K562 (cell line): Measurements from ENCODE around the gene SLC17A8. TPM values are rescaled to one million over a fixed set of nuclear protein-coding genes. Genes with fewer than 3 reads are reported as not detected.

Experiments used
- ATAC-seq: fragments of 200-7000 bp; cut with Tn5 transposase; 3 replicates; pipeline ENCODE4 v1.9.1; 2020; ENCODE audit warnings: moderate library complexity
- BruUV-seq: library from RNA; stranded (reverse); fragments of 400-500 nt; replicated peaks from 2 replicates; lab custom pipeline; 2021; lab: Mats Ljungman, UMichigan
- CTCF ChIA-PET: fragments of 300-600 bp; formaldehyde crosslinking; extraction: SDS; loops from one replicate; lab custom pipeline; 2021; ENCODE audit warnings: low intra/inter-chr PET ratio; lab: Yijun Ruan, JAX
- POLR2A ChIA-PET: fragments of 300-600, 350-650 bp; sonication (Branson Sonifier 250); formaldehyde crosslinking; extraction: SDS; loops from one replicate; lab custom pipeline; 2021; ENCODE audit warnings: antibody characterized with exemption, inconsistent platforms; lab: Yijun Ruan, JAX
- DNase-seq, 4 experiments: peaks; one replicate each; pipeline versions ENCODE4 v3.0.0 to v3.0.0-alpha.2; 2011 to 2018; ENCODE audit warnings: low spot score in 3 of 4, mixed read lengths in 3 of 4; ENCODE audit errors: extremely low read depth in 1 of 4
- FAIRE-seq: peaks from 2 replicates; lab custom pipeline; 2011; peaks lifted over from hg19 to GRCh38; lab: Jason Lieb, UNC
- H2AFZ ChIP-seq: 2 replicates; pipeline ENCODE4 v1.6.0; 2011; ENCODE audit warnings: low read depth, low read length, control low read depth, inconsistent platforms
- H3K27ac ChIP-seq: fragments of 200-600 bp; 3 replicates; pipeline ENCODE4 v1.8.0; 2011; ENCODE audit warnings: low read depth, mild to moderate bottlenecking, control low read depth, inconsistent platforms, low read length, moderate library complexity, mixed read lengths; ENCODE audit errors: extremely low read depth
- H3K27me3 ChIP-seq, 2 experiments: fragments of 300-600 bp in 1 of 2; 2 replicates in 1 of 2; 3 replicates in 1 of 2; pipeline versions ENCODE4 v1.6.0 to v1.8.0; 2011; ENCODE audit warnings: inconsistent platforms in 2 of 2, low read length in 2 of 2, mild to moderate bottlenecking in 1 of 2, mixed read lengths in 1 of 2, moderate library complexity in 1 of 2; ENCODE audit not compliant: control insufficient read depth in 2 of 2, insufficient read depth in 2 of 2
- H3K36me3 ChIP-seq: fragments of 300-600 bp; 3 replicates; pipeline ENCODE4 v1.8.0; 2011; ENCODE audit warnings: mild to moderate bottlenecking, low read length, inconsistent platforms; ENCODE audit not compliant: control insufficient read depth, insufficient read depth
- H3K4me1 ChIP-seq, 2 experiments: fragments of 200-600 bp in 1 of 2; replicated peaks in 1 of 2; 2 replicates in 1 of 2; 3 replicates in 1 of 2; pipeline versions ENCODE4 v1.5.1 to v1.8.0; 2011; ENCODE audit warnings: inconsistent platforms in 2 of 2, low read length in 2 of 2, mild to moderate bottlenecking in 1 of 2, mixed read lengths in 1 of 2, moderate library complexity in 1 of 2; ENCODE audit not compliant: control insufficient read depth in 2 of 2, insufficient read depth in 2 of 2
- H3K4me2 ChIP-seq: 2 replicates; pipeline ENCODE4 v1.6.1; 2011; ENCODE audit warnings: low read length, control low read depth, inconsistent platforms, mixed read lengths; ENCODE audit not compliant: insufficient read depth
- H3K4me3 ChIP-seq: fragments of 200-600 bp; sonication (generic), shearing (Covaris generic); 2 replicates; pipeline ENCODE4 v1.5.1; 2016; ENCODE audit warnings: control low read depth, inconsistent platforms
- H3K79me2 ChIP-seq: fragments of 200-600 bp; 3 replicates; pipeline ENCODE4 v1.8.0; 2011; ENCODE audit warnings: low read length, inconsistent platforms; ENCODE audit not compliant: control insufficient read depth, insufficient read depth
- H3K9ac ChIP-seq, 2 experiments: 2 replicates each; pipeline versions ENCODE4 v1.6.0 to v1.6.1; 2011; ENCODE audit warnings: low read depth in 2 of 2, low read length in 2 of 2, control low read depth in 1 of 2, inconsistent platforms in 1 of 2, mild to moderate bottlenecking in 1 of 2, mixed read lengths in 1 of 2; ENCODE audit not compliant: insufficient read depth in 1 of 2
- H3K9me1 ChIP-seq: one replicate; pipeline ENCODE4 v1.6.0; 2011; ENCODE audit warnings: inconsistent platforms, mild to moderate bottlenecking, low read length, moderate library complexity; ENCODE audit not compliant: control insufficient read depth, insufficient read depth
- H3K9me3 ChIP-seq: replicated peaks from 2 replicates; pipeline ENCODE4 v1.5.1; 2011; ENCODE audit warnings: low read depth, low read length, inconsistent platforms; ENCODE audit not compliant: control insufficient read depth, insufficient read depth
- H4K20me1 ChIP-seq: replicated peaks from 2 replicates; pipeline ENCODE4 v1.6.1; 2011; ENCODE audit warnings: low read length, inconsistent platforms, mixed read lengths; ENCODE audit not compliant: control insufficient read depth, insufficient read depth
- ARID2 ChIP-seq: fragments of 450-650 bp; IDR thresholded peaks from 2 replicates; pipeline ENCODE4 v1.6.1; 2017; ENCODE audit warnings: antibody characterized with exemption, mild to moderate bottlenecking
- CSDE1 ChIP-seq, 2 experiments: fragments of 450-650 bp; IDR thresholded peaks; 2 replicates each; pipeline ENCODE4 v1.6.1; 2016; ENCODE audit warnings: mild to moderate bottlenecking in 1 of 2
- EP400 ChIP-seq: fragments of 450-650 bp; IDR thresholded peaks from 2 replicates; pipeline ENCODE4 v1.6.1; 2017; ENCODE audit warnings: antibody characterized with exemption, mild to moderate bottlenecking, moderate library complexity
- KAT2B ChIP-seq: IDR thresholded peaks from one replicate; pipeline ENCODE4 v1.6.1; 2012; ENCODE audit warnings: low read depth, mild to moderate bottlenecking, control low read depth, inconsistent platforms, low read length, moderate library complexity
- PHB2 ChIP-seq: fragments of 450-650 bp; IDR thresholded peaks from 2 replicates; pipeline ENCODE4 v1.6.1; 2017; ENCODE audit warnings: low read depth
- PHF20 ChIP-seq: fragments of 450-650 bp; IDR thresholded peaks from 2 replicates; pipeline ENCODE4 v1.6.1; 2018; ENCODE audit not compliant: partially characterized antibody
- SMAD3 ChIP-seq: fragments of 450-650 bp; formaldehyde crosslinking; conservative IDR thresholded peaks from 2 replicates; pipeline ENCODE4 v1.4.0; 2020; ENCODE audit warnings: mild to moderate bottlenecking
- SMARCA5 ChIP-seq: fragments of 450-650 bp; IDR thresholded peaks from 2 replicates; pipeline ENCODE4 v1.6.1; 2016
- SP1 ChIP-seq: sonication (generic); formaldehyde crosslinking; IDR thresholded peaks from 2 replicates; pipeline ENCODE4 v1.8.1; 2022; ENCODE audit warnings: mild to moderate bottlenecking, missing genetic modification reagents
- WGBS: fragments of 100-300 bp; shearing (Covaris generic); methylation state at CpG from one replicate; pipeline ENCODE4 v1.1.6; 2016; ENCODE audit warnings: low coverage, mixed read lengths; ENCODE audit not compliant: insufficient coverage; ENCODE audit errors: missing lambda C conversion rate; 5-methylcytosine and 5-hydroxymethylcytosine counted together
- in situ Hi-C: fragments of 300-500 bp; cut with MboI; formaldehyde crosslinking; loops from 4 replicates; pipeline ENCODE4 v1.15.0; 2018; ENCODE audit warnings: inconsistent platforms, mixed read lengths
- intact Hi-C: fragments of 100-400 bp; cut with micrococcal nuclease; formaldehyde crosslinking; loops from 2 replicates; pipeline ENCODE4 v1.14.2; 2022
- polyA plus RNA-seq, 8 experiments: library from polyadenylated mRNA; depleted of rRNA in 4 of 8; stranded (reverse) in 5 of 8; unstranded in 3 of 8; fragments of >200 nt; fragmentation: Nextera tagmentation in 2 of 8; fragmentation: Illumina TruSeq in 1 of 8; extraction: Ambion mirVana in 2 of 8; extraction: Trizol in 1 of 8; gene quantifications; 2 replicates each; pipeline versions ENCODE4 v1.2.1 to v1.2.3, GENCODE V29; 2011 to 2014; ENCODE audit warnings: inconsistent platforms in 1 of 8, missing spikeins in 1 of 8
- total RNA-seq, 7 experiments: library from RNA; depleted of rRNA in 6 of 7; stranded (reverse); fragments of >200 nt in 6 of 7; fragmentation: Illumina TruSeq in 2 of 7; extraction: Trizol in 2 of 7; gene quantifications; 2 replicates each; pipeline versions ENCODE4 v1.2.1 to v1.2.3, GENCODE V29; 2011 to 2021; ENCODE audit warnings: low replicate concordance in 1 of 7
- TF ChIP-seq, protein P1 (sequence below): fragments of 450-650 bp; IDR thresholded peaks from 2 replicates; pipeline ENCODE4 v1.6.1; 2017; ENCODE audit warnings: mild to moderate bottlenecking, moderate library complexity
- TF ChIP-seq, protein P2 (sequence below): fragments of 450-650 bp; IDR thresholded peaks from 2 replicates; pipeline ENCODE4 v1.6.1; 2016; ENCODE audit warnings: low read depth, mild to moderate bottlenecking, moderate library complexity
- TF ChIP-seq, protein P3 (sequence below): fragments of 450-650 bp; IDR thresholded peaks from 2 replicates; pipeline ENCODE4 v1.6.1; 2016; ENCODE audit warnings: mild to moderate bottlenecking, moderate library complexity

SLC17A8 gene
- total and polyA plus RNA-seq, 9 of the 15 experiments (the other 6 are each of a cell fraction or from before 2014, with no cell fraction given) = 0.03 TPM; not detected in 8

DNA sequence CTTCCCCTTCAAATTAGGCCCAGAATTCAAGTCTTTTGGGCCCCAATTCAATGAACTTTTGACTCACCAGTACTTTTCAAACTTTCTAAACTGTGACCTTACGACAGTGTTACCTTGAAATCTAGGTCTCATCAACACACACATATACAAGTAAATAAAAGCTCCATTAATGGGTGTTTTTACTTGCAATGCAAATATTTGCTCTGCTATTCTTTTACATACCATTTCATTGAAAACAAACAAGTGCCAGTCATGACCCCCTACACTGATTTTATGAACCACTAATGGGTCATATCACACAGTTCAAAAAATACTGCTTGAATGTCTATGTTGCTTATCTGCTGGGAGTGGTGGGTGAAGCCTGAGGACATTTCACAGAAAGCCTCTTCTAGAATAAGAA is 107.7 kb downstream of the SLC17A8 start:
- no peaks in the 10 kb centered on the region for H3K27me3 ChIP-seq
- ATAC-seq = no peak
- ChIA-PET POLR2A (no interaction called here), CTCF (no interaction called here)
- no peaks in the 10 kb centered on the region for H3K9me1 ChIP-seq
- no peak overlapping the region for H2AFZ ChIP-seq
- 0% methylated on average over 1 of the region's 1 CpG for WGBS
- in situ Hi-C loops (no loop called here), intact Hi-C loops (no loop called here)
- H4K20me1 ChIP-seq = no peaks in the 10 kb centered on the region
- BruUV-seq = no TSS peak
- no peak overlapping the region for H3K27ac ChIP-seq
- H3K9me3 ChIP-seq = no peaks in the 10 kb centered on the region
- H3K4me1 ChIP-seq = no peaks in the 10 kb centered on the region
- FAIRE-seq = no peak
- no peak overlapping the region for H3K9ac ChIP-seq
- no peak overlapping the region for H3K4me2 ChIP-seq
- H3K4me3 ChIP-seq = no peak overlapping the region
- H3K79me2 ChIP-seq = no peaks in the 10 kb centered on the region
- no peaks in the 10 kb centered on the region for H3K36me3 ChIP-seq
- DNase-seq = no peak
- TF ChIP-seq SMARCA5 (no peak), PHB2 (no peak), SMAD3 (CRISPR knock-in tag) (no peak), EP400 (no peak), KAT2B (no peak), ARID2 (no peak), SP1 (CRISPR knock-in tag) (no peak), CSDE1 (IDR thresholded peaks at IDR 0.05) (no peak), PHF20 (no peak)
- TF ChIP-seq, protein P1, sequence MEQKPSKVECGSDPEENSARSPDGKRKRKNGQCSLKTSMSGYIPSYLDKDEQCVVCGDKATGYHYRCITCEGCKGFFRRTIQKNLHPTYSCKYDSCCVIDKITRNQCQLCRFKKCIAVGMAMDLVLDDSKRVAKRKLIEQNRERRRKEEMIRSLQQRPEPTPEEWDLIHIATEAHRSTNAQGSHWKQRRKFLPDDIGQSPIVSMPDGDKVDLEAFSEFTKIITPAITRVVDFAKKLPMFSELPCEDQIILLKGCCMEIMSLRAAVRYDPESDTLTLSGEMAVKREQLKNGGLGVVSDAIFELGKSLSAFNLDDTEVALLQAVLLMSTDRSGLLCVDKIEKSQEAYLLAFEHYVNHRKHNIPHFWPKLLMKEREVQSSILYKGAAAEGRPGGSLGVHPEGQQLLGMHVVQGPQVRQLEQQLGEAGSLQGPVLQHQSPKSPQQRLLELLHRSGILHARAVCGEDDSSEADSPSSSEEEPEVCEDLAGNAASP = no peak
- TF ChIP-seq, protein P2, sequence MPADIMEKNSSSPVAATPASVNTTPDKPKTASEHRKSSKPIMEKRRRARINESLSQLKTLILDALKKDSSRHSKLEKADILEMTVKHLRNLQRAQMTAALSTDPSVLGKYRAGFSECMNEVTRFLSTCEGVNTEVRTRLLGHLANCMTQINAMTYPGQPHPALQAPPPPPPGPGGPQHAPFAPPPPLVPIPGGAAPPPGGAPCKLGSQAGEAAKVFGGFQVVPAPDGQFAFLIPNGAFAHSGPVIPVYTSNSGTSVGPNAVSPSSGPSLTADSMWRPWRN = no peak
- TF ChIP-seq, protein P3, sequence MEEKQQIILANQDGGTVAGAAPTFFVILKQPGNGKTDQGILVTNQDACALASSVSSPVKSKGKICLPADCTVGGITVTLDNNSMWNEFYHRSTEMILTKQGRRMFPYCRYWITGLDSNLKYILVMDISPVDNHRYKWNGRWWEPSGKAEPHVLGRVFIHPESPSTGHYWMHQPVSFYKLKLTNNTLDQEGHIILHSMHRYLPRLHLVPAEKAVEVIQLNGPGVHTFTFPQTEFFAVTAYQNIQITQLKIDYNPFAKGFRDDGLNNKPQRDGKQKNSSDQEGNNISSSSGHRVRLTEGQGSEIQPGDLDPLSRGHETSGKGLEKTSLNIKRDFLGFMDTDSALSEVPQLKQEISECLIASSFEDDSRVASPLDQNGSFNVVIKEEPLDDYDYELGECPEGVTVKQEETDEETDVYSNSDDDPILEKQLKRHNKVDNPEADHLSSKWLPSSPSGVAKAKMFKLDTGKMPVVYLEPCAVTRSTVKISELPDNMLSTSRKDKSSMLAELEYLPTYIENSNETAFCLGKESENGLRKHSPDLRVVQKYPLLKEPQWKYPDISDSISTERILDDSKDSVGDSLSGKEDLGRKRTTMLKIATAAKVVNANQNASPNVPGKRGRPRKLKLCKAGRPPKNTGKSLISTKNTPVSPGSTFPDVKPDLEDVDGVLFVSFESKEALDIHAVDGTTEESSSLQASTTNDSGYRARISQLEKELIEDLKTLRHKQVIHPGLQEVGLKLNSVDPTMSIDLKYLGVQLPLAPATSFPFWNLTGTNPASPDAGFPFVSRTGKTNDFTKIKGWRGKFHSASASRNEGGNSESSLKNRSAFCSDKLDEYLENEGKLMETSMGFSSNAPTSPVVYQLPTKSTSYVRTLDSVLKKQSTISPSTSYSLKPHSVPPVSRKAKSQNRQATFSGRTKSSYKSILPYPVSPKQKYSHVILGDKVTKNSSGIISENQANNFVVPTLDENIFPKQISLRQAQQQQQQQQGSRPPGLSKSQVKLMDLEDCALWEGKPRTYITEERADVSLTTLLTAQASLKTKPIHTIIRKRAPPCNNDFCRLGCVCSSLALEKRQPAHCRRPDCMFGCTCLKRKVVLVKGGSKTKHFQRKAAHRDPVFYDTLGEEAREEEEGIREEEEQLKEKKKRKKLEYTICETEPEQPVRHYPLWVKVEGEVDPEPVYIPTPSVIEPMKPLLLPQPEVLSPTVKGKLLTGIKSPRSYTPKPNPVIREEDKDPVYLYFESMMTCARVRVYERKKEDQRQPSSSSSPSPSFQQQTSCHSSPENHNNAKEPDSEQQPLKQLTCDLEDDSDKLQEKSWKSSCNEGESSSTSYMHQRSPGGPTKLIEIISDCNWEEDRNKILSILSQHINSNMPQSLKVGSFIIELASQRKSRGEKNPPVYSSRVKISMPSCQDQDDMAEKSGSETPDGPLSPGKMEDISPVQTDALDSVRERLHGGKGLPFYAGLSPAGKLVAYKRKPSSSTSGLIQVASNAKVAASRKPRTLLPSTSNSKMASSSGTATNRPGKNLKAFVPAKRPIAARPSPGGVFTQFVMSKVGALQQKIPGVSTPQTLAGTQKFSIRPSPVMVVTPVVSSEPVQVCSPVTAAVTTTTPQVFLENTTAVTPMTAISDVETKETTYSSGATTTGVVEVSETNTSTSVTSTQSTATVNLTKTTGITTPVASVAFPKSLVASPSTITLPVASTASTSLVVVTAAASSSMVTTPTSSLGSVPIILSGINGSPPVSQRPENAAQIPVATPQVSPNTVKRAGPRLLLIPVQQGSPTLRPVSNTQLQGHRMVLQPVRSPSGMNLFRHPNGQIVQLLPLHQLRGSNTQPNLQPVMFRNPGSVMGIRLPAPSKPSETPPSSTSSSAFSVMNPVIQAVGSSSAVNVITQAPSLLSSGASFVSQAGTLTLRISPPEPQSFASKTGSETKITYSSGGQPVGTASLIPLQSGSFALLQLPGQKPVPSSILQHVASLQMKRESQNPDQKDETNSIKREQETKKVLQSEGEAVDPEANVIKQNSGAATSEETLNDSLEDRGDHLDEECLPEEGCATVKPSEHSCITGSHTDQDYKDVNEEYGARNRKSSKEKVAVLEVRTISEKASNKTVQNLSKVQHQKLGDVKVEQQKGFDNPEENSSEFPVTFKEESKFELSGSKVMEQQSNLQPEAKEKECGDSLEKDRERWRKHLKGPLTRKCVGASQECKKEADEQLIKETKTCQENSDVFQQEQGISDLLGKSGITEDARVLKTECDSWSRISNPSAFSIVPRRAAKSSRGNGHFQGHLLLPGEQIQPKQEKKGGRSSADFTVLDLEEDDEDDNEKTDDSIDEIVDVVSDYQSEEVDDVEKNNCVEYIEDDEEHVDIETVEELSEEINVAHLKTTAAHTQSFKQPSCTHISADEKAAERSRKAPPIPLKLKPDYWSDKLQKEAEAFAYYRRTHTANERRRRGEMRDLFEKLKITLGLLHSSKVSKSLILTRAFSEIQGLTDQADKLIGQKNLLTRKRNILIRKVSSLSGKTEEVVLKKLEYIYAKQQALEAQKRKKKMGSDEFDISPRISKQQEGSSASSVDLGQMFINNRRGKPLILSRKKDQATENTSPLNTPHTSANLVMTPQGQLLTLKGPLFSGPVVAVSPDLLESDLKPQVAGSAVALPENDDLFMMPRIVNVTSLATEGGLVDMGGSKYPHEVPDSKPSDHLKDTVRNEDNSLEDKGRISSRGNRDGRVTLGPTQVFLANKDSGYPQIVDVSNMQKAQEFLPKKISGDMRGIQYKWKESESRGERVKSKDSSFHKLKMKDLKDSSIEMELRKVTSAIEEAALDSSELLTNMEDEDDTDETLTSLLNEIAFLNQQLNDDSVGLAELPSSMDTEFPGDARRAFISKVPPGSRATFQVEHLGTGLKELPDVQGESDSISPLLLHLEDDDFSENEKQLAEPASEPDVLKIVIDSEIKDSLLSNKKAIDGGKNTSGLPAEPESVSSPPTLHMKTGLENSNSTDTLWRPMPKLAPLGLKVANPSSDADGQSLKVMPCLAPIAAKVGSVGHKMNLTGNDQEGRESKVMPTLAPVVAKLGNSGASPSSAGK = no peak
